CD4-positive, alpha-beta T cell (primary cell): Measurements from ENCODE around the gene NANOS3. TPM values are rescaled to one million over a fixed set of nuclear protein-coding genes. Genes with fewer than 3 reads are reported as not detected.

ENCODE experiments used
- ATAC-seq: fragments of 200-7000 bp; cut with Tn5 transposase; one replicate; pipeline ENCODE4 v1.10.0; 2022; ENCODE audit warnings: mild to moderate bottlenecking; ENCODE audit not compliant: poor library complexity
- CTCF ChIA-PET: fragments of 350-600 bp; sonication (Branson Sonifier 250); formaldehyde crosslinking; loops from one replicate; lab custom pipeline; 2021; ENCODE audit warnings: antibody characterized with exemption, inconsistent platforms; lab: Charles Lee
- POLR2A ChIA-PET: fragments of 350-600 bp; sonication (Branson Sonifier 250); formaldehyde crosslinking; loops from one replicate; lab custom pipeline; 2021; ENCODE audit warnings: antibody characterized with exemption, inconsistent platforms; lab: Charles Lee
- DNase-seq, 14 experiments: peaks; one replicate each; pipeline ENCODE4 v3.0.0-alpha.2; 2013 to 2020; ENCODE audit warnings: mixed read lengths in 2 of 14
- H3K27ac ChIP-seq, 2 donors: one replicate each; pipeline versions ENCODE4 v1.5.1 to v1.7.0; 2013; ENCODE audit warnings: low read length in 2 of 2, low read depth in 1 of 2, mild to moderate bottlenecking in 1 of 2
- H3K27me3 ChIP-seq, 2 experiments: 1 replicate in 1 of 2; 2 replicates in 1 of 2; pipeline versions ENCODE4 v1.6.1 to v1.7.0; 2013; ENCODE audit warnings: low read length in 2 of 2, control low read depth in 1 of 2, mild to moderate bottlenecking in 1 of 2, moderate library complexity in 1 of 2; ENCODE audit not compliant: insufficient read depth in 2 of 2, control insufficient read depth in 1 of 2
- H3K36me3 ChIP-seq: one replicate; pipeline ENCODE4 v1.6.1; 2013; ENCODE audit warnings: low read length, control low read depth; ENCODE audit not compliant: insufficient read depth
- H3K4me1 ChIP-seq: one replicate; pipeline ENCODE4 v1.6.1; 2013; ENCODE audit warnings: low read length, control low read depth; ENCODE audit not compliant: insufficient read depth
- H3K4me3 ChIP-seq: one replicate; pipeline ENCODE4 v1.5.1; 2013; ENCODE audit warnings: mild to moderate bottlenecking, low read length, moderate library complexity
- H3K9me3 ChIP-seq, 2 experiments: 1 replicate in 1 of 2; 2 replicates in 1 of 2; pipeline versions ENCODE4 v1.6.1 to v1.7.0; 2013; ENCODE audit warnings: low read length in 2 of 2, mild to moderate bottlenecking in 2 of 2, control low read depth in 1 of 2, moderate library complexity in 1 of 2; ENCODE audit not compliant: control insufficient read depth in 1 of 2, insufficient read depth in 1 of 2
- H3K27ac Mint-ChIP-seq: one replicate; pipeline ENCODE4 v1.8.0; 2020; ENCODE audit warnings: mixed read lengths
- H3K27me3 Mint-ChIP-seq: one replicate; pipeline ENCODE4 v1.8.0; 2021; ENCODE audit warnings: mixed read lengths
- H3K36me3 Mint-ChIP-seq: one replicate; pipeline ENCODE4 v1.8.0; 2021; ENCODE audit warnings: low read depth, mixed read lengths
- H3K4me1 Mint-ChIP-seq: one replicate; pipeline ENCODE4 v1.8.0; 2021; ENCODE audit warnings: low read depth, mixed read lengths
- H3K4me3 Mint-ChIP-seq: one replicate; pipeline ENCODE4 v1.8.0; 2020; ENCODE audit warnings: mild to moderate bottlenecking, mixed read lengths
- H3K9me3 Mint-ChIP-seq: one replicate; pipeline ENCODE4 v1.8.0; 2020; ENCODE audit warnings: mixed read lengths
- CTCF ChIP-seq: fragments of 200-600 bp; IDR thresholded peaks from one replicate; pipeline ENCODE4 v1.8.0; 2022; ENCODE audit warnings: antibody characterized with exemption, mild to moderate bottlenecking
- intact Hi-C, 2 experiments: fragments of 100-400 bp; cut with DNase I in 1 of 2; cut with micrococcal nuclease in 1 of 2; formaldehyde crosslinking; loops; one replicate each; pipeline versions ENCODE4 v1.15.1 to v1.9.0; 2023 to 2025; cut with DNase I, micrococcal nuclease
- total RNA-seq, 174 experiments: library from RNA in 2 of 174; stranded (reverse) in 2 of 174; gene quantifications; one replicate each; pipeline ENCODE4 v1.2.3 and lab custom pipeline; 2021 to 2026

The NANOS3 gene
- total RNA-seq, 2 experiments from 2014 or later, result 0.87 TPM; not detected in 1

GRCh38 chr19:13926010-13926409 lies 49.1 kb downstream of the NANOS3 start:
- peaks cover 55% of the 10 kb centered on the region for H3K36me3 Mint-ChIP-seq
- POLR2A ChIA-PET, result interaction anchor here (0.6 kb wide), 1 partner anchor 210 kb away, joined by 3 read pairs; the partner anchor contains the start of gene ASF1B

GRCh38 chr19:13926715-13927114 lies 49.8 kb downstream of the NANOS3 start:
- H3K27ac Mint-ChIP-seq, result no peak overlapping the region
- no peak for TF ChIP-seq CTCF
- H3K27me3 Mint-ChIP-seq, result no peaks in the 10 kb centered on the region
- ChIA-PET POLR2A (interaction anchor here (0.6 kb wide), 1 partner anchor 210 kb away, joined by 3 read pairs; the partner anchor contains the start of gene ASF1B), CTCF (no interaction called here)
- H3K36me3 ChIP-seq, result peaks cover 38% of the 10 kb centered on the region
- H3K9me3 ChIP-seq, result no peaks in the 10 kb centered on the region
- no peak for DNase-seq
- H3K9me3 Mint-ChIP-seq, result no peaks in the 10 kb centered on the region
- H3K27me3 ChIP-seq, result no peaks in the 10 kb centered on the region
- no peaks in the 10 kb centered on the region for H3K4me1 Mint-ChIP-seq
- no peak overlapping the region for H3K4me3 ChIP-seq
- H3K4me1 ChIP-seq, result peaks cover 9% of the 10 kb centered on the region
- peaks cover 48% of the 10 kb centered on the region for H3K36me3 Mint-ChIP-seq
- no peak overlapping the region for H3K27ac ChIP-seq
- H3K4me3 Mint-ChIP-seq, result no peak overlapping the region
- no peak for ATAC-seq
- intact Hi-C loops, result no loop called here

More at GRCh38 chr19:13926010-13926409, 49.1 kb downstream of the NANOS3 start:
- H3K27ac Mint-ChIP-seq, result no peak overlapping the region
- DNase-seq (no peak), ATAC-seq (no peak)
- TF ChIP-seq CTCF, result no peak
- no peaks in the 10 kb centered on the region for H3K27me3 ChIP-seq
- H3K36me3 ChIP-seq, result peaks cover 42% of the 10 kb centered on the region
- intact Hi-C loops, result no loop called here
- no peak overlapping the region for H3K4me3 ChIP-seq
- no peaks in the 10 kb centered on the region for H3K9me3 ChIP-seq
- H3K27me3 Mint-ChIP-seq, result no peaks in the 10 kb centered on the region
- no peaks in the 10 kb centered on the region for H3K9me3 Mint-ChIP-seq
- CTCF ChIA-PET, result no interaction called here
- H3K4me1 Mint-ChIP-seq, result no peaks in the 10 kb centered on the region
- no peak overlapping the region for H3K27ac ChIP-seq
- H3K4me1 ChIP-seq, result peaks cover 11% of the 10 kb centered on the region
- no peak overlapping the region for H3K4me3 Mint-ChIP-seq

GRCh38 chr19:13929340-13929739 lies 52.4 kb downstream of the NANOS3 start:
- H3K27ac ChIP-seq, result no peak overlapping the region
- ChIA-PET POLR2A (no interaction called here), CTCF (no interaction called here)
- no peak overlapping the region for H3K4me3 ChIP-seq
- no peak for TF ChIP-seq CTCF
- Mint-ChIP-seq H3K4me3 (no peak overlapping the region), H3K36me3 (peaks cover 28% of the 10 kb centered on the region), H3K4me1 (no peaks in the 10 kb centered on the region), H3K9me3 (no peaks in the 10 kb centered on the region), H3K27me3 (no peaks in the 10 kb centered on the region), H3K27ac (no peak overlapping the region)
- peaks cover 9% of the 10 kb centered on the region for H3K4me1 ChIP-seq
- intact Hi-C loops, result no loop called here
- H3K9me3 ChIP-seq, result no peaks in the 10 kb centered on the region
- ATAC-seq (no peak), DNase-seq (no peak)
- no peaks in the 10 kb centered on the region for H3K27me3 ChIP-seq
- peaks cover 25% of the 10 kb centered on the region for H3K36me3 ChIP-seq
